Neutrophil (primary cell): ENCODE measurements around the gene RAB27B.

Experiments
- H3K27ac ChIP-seq: fragments of 200-600 bp; sonication (generic); 2 replicates; pipeline ENCODE4 v1.5.1; 2016; ENCODE audit warnings: mild to moderate bottlenecking, moderate library complexity
- H3K27me3 ChIP-seq: fragments of 200-600 bp; sonication (generic); 2 replicates; pipeline ENCODE4 v1.6.0; 2016; ENCODE audit warnings: mild to moderate bottlenecking
- H3K36me3 ChIP-seq: fragments of 200-600 bp; sonication (generic); 2 replicates; pipeline ENCODE4 v1.5.1; 2017
- H3K4me1 ChIP-seq, 2 experiments: fragments of 200-600 bp in 1 of 2; sonication (generic) in 1 of 2; 1 replicate in 1 of 2; 2 replicates in 1 of 2; pipeline versions ENCODE4 v1.5.1 to v1.6.1; 2013 to 2016; ENCODE audit warnings: low read depth in 1 of 2, low read length in 1 of 2, mild to moderate bottlenecking in 1 of 2, moderate library complexity in 1 of 2; ENCODE audit not compliant: control insufficient read depth in 1 of 2, insufficient read depth in 1 of 2
- H3K4me3 ChIP-seq, 2 experiments: fragments of 200-600 bp in 1 of 2; sonication (generic) in 1 of 2; 1 replicate in 1 of 2; 2 replicates in 1 of 2; pipeline ENCODE4 v1.5.1; 2013 to 2016; ENCODE audit warnings: low read depth in 1 of 2, low read length in 1 of 2, mild to moderate bottlenecking in 1 of 2, moderate library complexity in 1 of 2
- H3K9me3 ChIP-seq: fragments of 200-600 bp; sonication (generic); 2 replicates; pipeline ENCODE4 v1.5.1; 2016
- CTCF ChIP-seq: fragments of 200-600 bp; sonication (generic); IDR thresholded peaks from 2 replicates; pipeline ENCODE4 v1.5.1; 2016; ENCODE audit warnings: antibody characterized with exemption

The RAB27B gene

GRCh38 chr18:54787121-54787520 lies 41.2 kb upstream of the RAB27B start:
- no peaks in the 10 kb centered on the region for H3K27me3 ChIP-seq
- H3K9me3 ChIP-seq = no peaks in the 10 kb centered on the region
- H3K27ac ChIP-seq = no peak overlapping the region
- H3K4me1 ChIP-seq = no peaks in the 10 kb centered on the region
- H3K4me3 ChIP-seq = no peak overlapping the region
- TF ChIP-seq CTCF = no peak
- no peaks in the 10 kb centered on the region for H3K36me3 ChIP-seq

GRCh38 chr18:54787616-54788015 lies 40.7 kb upstream of the RAB27B start:
- Histone ChIP-seq H3K36me3 (no peaks in the 10 kb centered on the region), H3K4me1 (no peaks in the 10 kb centered on the region), H3K9me3 (no peaks in the 10 kb centered on the region), H3K27ac (no peak overlapping the region), H3K27me3 (no peaks in the 10 kb centered on the region), H3K4me3 (no peak overlapping the region)
- TF ChIP-seq CTCF = no peak

- no peak for TF ChIP-seq CTCF
- H3K4me1 ChIP-seq = no peaks in the 10 kb centered on the region
- H3K27me3 ChIP-seq = no peaks in the 10 kb centered on the region
- no peak overlapping the region for H3K4me3 ChIP-seq
- H3K27ac ChIP-seq = no peak overlapping the region
- H3K36me3 ChIP-seq = no peaks in the 10 kb centered on the region
- H3K9me3 ChIP-seq = no peaks in the 10 kb centered on the region
Measured at GRCh38 chr18:54790109-54790508, 38.2 kb upstream of the RAB27B start.

- H3K27me3 ChIP-seq = no peaks in the 10 kb centered on the region
- no peaks in the 10 kb centered on the region for H3K4me1 ChIP-seq
- H3K9me3 ChIP-seq = no peaks in the 10 kb centered on the region
- H3K36me3 ChIP-seq = no peaks in the 10 kb centered on the region
- H3K4me3 ChIP-seq = no peak overlapping the region
- no peak overlapping the region for H3K27ac ChIP-seq
- no peak for TF ChIP-seq CTCF
Measured at GRCh38 chr18:54791657-54792056, 36.6 kb upstream of the RAB27B start.

GRCh38 chr18:54792079-54792478 lies 36.2 kb upstream of the RAB27B start:
- Histone ChIP-seq H3K36me3 (no peaks in the 10 kb centered on the region), H3K9me3 (no peaks in the 10 kb centered on the region), H3K27me3 (no peaks in the 10 kb centered on the region), H3K4me3 (no peak overlapping the region), H3K4me1 (no peaks in the 10 kb centered on the region), H3K27ac (no peak overlapping the region)
- TF ChIP-seq CTCF = no peak

- Histone ChIP-seq H3K4me1 (no peaks in the 10 kb centered on the region), H3K27me3 (no peaks in the 10 kb centered on the region), H3K36me3 (no peaks in the 10 kb centered on the region), H3K9me3 (no peaks in the 10 kb centered on the region), H3K4me3 (no peak overlapping the region), H3K27ac (no peak overlapping the region)
- TF ChIP-seq CTCF = no peak
Measured at GRCh38 chr18:54794823-54795222, 33.5 kb upstream of the RAB27B start.
